Lung (tissue), 12 donors: Measurements from ENCODE around the gene TNIK. TPM values are rescaled to one million over a fixed set of nuclear protein-coding genes. Genes with fewer than 3 reads are reported as not detected.
A peak's percentile ranks its signal among the peaks of the same experiment; 100 is the strongest.

Experiments
- ATAC-seq: fragments of 200-7000 bp; cut with Tn5 transposase; one replicate; pipeline ENCODE4 v1.9.1; 2020; ENCODE audit warnings: moderate number of reproducible peaks; ENCODE audit not compliant: insufficient read depth, low FRiP score
- DNase-seq, 3 donors: peaks; one replicate each; pipeline ENCODE4 v3.0.0-alpha.2; 2013 to 2017
- H3K27ac ChIP-seq, 2 donors: one replicate each; pipeline ENCODE4 v1.5.1; 2013; ENCODE audit warnings: mild to moderate bottlenecking in 2 of 2, moderate library complexity in 2 of 2, control low read depth in 1 of 2, inconsistent platforms in 1 of 2, low read depth in 1 of 2, low read length in 1 of 2
- H3K27me3 ChIP-seq, 3 donors: one replicate each; pipeline ENCODE4 v1.5.1; 2013; ENCODE audit warnings: low read length in 2 of 3; ENCODE audit not compliant: control insufficient read depth in 3 of 3, insufficient read depth in 3 of 3
- H3K36me3 ChIP-seq, 4 donors: one replicate each; pipeline ENCODE4 v1.5.1; 2013; ENCODE audit warnings: low read length in 4 of 4, mild to moderate bottlenecking in 1 of 4, moderate library complexity in 1 of 4; ENCODE audit not compliant: control insufficient read depth in 4 of 4, insufficient read depth in 4 of 4
- H3K4me1 ChIP-seq, 5 donors: one replicate each; pipeline ENCODE4 v1.5.1; 2013; ENCODE audit warnings: low read length in 5 of 5, mild to moderate bottlenecking in 2 of 5, moderate library complexity in 1 of 5; ENCODE audit not compliant: control insufficient read depth in 5 of 5, insufficient read depth in 5 of 5
- H3K4me3 ChIP-seq: one replicate; pipeline ENCODE4 v1.5.1; 2013; ENCODE audit warnings: mild to moderate bottlenecking, control low read depth, moderate library complexity
- H3K9ac ChIP-seq, 2 donors: one replicate each; pipeline ENCODE4 v1.5.1; 2013; ENCODE audit warnings: low read length in 2 of 2, control low read depth in 1 of 2; ENCODE audit not compliant: insufficient read depth in 1 of 2
- H3K9me3 ChIP-seq, 4 donors: one replicate each; pipeline ENCODE4 v1.5.1; 2013; ENCODE audit warnings: low read length in 3 of 4, mild to moderate bottlenecking in 1 of 4, moderate library complexity in 1 of 4; ENCODE audit not compliant: control insufficient read depth in 4 of 4, insufficient read depth in 3 of 4
- CTCF ChIP-seq: IDR thresholded peaks from 2 replicates; pipeline ENCODE4 v1.5.1; 2012; ENCODE audit warnings: mild to moderate bottlenecking; ENCODE audit errors: control extremely low read depth, extremely low read depth
- whole genome bisulfite sequencing, 2 donors: extraction: QIAGEN DNeasy Blood & Tissue Kit; methylation state at CpG; one replicate each; pipeline ENCODE4 v1.1.7; 2013; 5-methylcytosine and 5-hydroxymethylcytosine counted together
- polyA plus RNA-seq, 2 donors: library from polyadenylated mRNA; stranded (reverse); fragments of 200-250 nt; gene quantifications; one replicate each; pipeline ENCODE4 v1.2.1, GENCODE V29; 2013
- total RNA-seq, 2 donors: library from RNA; depleted of rRNA in 1 of 2; stranded (reverse); fragments of >200 nt in 1 of 2; gene quantifications; one replicate each; pipeline ENCODE4 v1.2.1, GENCODE V29; 2014 to 2021
- donor health status: control.
- donor health status: control.
- donor health status: Bipolar disorder and iron deficiency.
- donor health status: healthy.
- donor health status: DM: yes; HTN: yes; CAD: no.

TNIK gene
- total and polyA plus RNA-seq, 4 donors = 9.4 to 36.3 (median 14.3) TPM

DNA sequence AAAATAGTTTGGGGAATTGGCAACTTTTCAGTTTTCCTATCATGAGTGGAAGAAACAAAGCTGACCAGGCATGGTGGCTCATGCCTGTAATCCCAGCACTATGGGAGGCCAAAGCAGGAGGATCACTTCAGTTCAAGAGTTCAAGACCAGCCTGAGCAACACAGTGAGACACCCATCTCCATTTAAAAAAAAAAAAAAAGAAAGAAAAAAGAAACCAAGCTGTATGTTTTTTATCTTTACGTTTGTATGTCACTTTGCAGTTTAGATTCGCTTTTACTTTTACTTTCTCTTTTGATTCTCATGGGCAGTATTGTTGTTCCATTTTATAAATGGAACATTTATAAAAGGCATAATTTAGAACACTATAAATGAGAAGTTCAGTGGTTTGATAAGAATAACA is 31.2 kb upstream of the TNIK start:
- 21 to 33% methylated on average over 2 of the region's 2 CpGs for WGBS, 2 donors
- Histone ChIP-seq H3K27ac (no peak overlapping the region), H3K9me3 (no peaks in the 10 kb centered on the region), H3K27me3 (no peaks in the 10 kb centered on the region), H3K4me3 (no peak overlapping the region), H3K36me3 (no peaks in the 10 kb centered on the region), H3K9ac (no peak overlapping the region), H3K4me1 (no peaks in the 10 kb centered on the region)
- peak in 2 of 3 donors; percentile 2 to 13 for DNase-seq
- TF ChIP-seq CTCF = no peak
- ATAC-seq = no peak

DNA sequence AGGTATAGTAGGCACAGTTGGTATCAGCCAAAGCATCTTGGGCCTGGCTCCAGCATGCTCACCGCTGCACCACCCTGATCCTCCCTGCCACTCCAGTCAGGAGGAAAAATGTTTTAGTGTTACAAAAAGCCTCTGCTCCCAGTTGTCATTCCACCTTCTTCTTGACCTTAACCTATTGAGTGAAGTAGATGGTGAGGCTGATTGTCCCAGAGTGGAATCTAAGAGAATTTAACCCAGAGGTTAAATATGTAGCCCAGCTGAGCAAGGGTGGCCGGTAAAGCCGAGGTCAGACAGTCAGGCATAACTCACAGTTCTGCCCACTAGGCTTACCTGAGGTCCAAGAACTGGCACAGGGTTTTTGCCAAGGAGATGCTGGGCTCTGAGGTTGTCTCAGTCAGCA is 30.7 kb upstream of the TNIK start:
- Histone ChIP-seq H3K36me3 (no peaks in the 10 kb centered on the region), H3K27ac (no peak overlapping the region), H3K4me1 (no peaks in the 10 kb centered on the region), H3K27me3 (no peaks in the 10 kb centered on the region), H3K4me3 (no peak overlapping the region), H3K9ac (no peak overlapping the region), H3K9me3 (no peaks in the 10 kb centered on the region)
- no peak for DNase-seq
- no peak for ATAC-seq
- 85 to 93% methylated on average over 3 of the region's 3 CpGs for WGBS, 2 donors
- TF ChIP-seq CTCF = no peak

DNA sequence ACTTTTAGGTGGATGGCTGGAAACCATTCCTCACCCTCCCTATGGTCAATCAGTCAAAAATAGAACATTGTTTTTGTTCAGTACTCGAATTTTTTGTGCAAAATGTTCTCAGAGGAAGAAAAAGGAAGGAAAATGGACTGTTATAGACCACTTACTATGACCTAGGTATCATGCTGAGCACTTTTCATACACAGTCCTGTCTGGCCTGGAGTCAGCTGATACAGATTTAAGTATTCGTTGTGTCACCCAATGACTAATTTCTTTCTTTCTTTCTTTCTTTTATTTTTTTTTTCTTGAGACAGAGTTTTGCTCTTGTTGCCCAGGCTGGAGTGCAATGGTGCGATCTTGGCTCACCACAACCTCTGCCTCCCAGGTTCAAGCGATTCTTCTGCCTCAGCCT is 29.1 kb upstream of the TNIK start:
- no peak for ATAC-seq
- Histone ChIP-seq H3K4me1 (no peaks in the 10 kb centered on the region), H3K9me3 (no peaks in the 10 kb centered on the region), H3K36me3 (no peaks in the 10 kb centered on the region), H3K27ac (no peak overlapping the region), H3K27me3 (no peaks in the 10 kb centered on the region), H3K9ac (no peak overlapping the region), H3K4me3 (no peak overlapping the region)
- no peak for TF ChIP-seq CTCF
- no peak for DNase-seq
- WGBS, 2 donors = 80 to 82% methylated on average over 4 of the region's 4 CpGs

GRCh38 chr3:171488479-171488878 is 28.3 kb upstream of the TNIK start:
- H3K9ac ChIP-seq = no peak overlapping the region
- no peaks in the 10 kb centered on the region for H3K27me3 ChIP-seq
- no peaks in the 10 kb centered on the region for H3K36me3 ChIP-seq
- H3K4me1 ChIP-seq = no peaks in the 10 kb centered on the region
- TF ChIP-seq CTCF = no peak
- H3K9me3 ChIP-seq = no peaks in the 10 kb centered on the region
- H3K4me3 ChIP-seq = no peak overlapping the region
- WGBS, 2 donors = 86 to 91% methylated on average over 7 of the region's 7 CpGs
- no peak overlapping the region for H3K27ac ChIP-seq
- no peak for ATAC-seq
- no peak for DNase-seq
